Body of pancreas (tissue), 4 donors: ENCODE data around the gene KCNK10.

Experiments
- POLR2A ChIP-seq, 3 donors: fragments of 450-650 bp; IDR thresholded peaks; one replicate each; pipeline ENCODE4 v1.6.1; 2016; ENCODE audit warnings: antibody characterized with exemption in 3 of 3, mild to moderate bottlenecking in 2 of 3
- TF ChIP-seq, protein P1 (sequence below), 7 experiments: fragments of 450-650 bp in 4 of 7; fragments of 200-600 bp in 3 of 7; sonication (generic) in 3 of 7; IDR thresholded peaks; one replicate each; pipeline ENCODE4 v1.5.1; 2016 to 2019; ENCODE audit warnings: antibody characterized with exemption in 7 of 7

DNA sequence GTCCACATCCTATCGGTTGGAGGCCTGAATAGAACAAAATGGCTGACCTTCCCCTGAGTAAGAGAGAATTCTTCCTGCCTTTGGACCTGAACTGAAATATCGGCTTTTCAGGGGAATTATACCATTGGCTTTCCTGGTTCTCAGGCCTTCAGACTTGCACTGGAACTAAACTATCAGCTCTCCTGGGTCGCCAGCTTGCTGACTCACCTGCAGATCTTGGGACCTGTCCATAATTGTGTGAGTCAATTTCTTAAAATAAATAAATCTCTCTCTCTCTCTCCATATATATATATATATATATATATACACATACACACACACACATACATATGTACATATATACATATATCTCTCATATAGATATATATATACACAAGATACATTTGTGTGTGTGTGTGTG is 41.6 kb downstream of the KCNK10 start:
- TF ChIP-seq, protein P1, sequence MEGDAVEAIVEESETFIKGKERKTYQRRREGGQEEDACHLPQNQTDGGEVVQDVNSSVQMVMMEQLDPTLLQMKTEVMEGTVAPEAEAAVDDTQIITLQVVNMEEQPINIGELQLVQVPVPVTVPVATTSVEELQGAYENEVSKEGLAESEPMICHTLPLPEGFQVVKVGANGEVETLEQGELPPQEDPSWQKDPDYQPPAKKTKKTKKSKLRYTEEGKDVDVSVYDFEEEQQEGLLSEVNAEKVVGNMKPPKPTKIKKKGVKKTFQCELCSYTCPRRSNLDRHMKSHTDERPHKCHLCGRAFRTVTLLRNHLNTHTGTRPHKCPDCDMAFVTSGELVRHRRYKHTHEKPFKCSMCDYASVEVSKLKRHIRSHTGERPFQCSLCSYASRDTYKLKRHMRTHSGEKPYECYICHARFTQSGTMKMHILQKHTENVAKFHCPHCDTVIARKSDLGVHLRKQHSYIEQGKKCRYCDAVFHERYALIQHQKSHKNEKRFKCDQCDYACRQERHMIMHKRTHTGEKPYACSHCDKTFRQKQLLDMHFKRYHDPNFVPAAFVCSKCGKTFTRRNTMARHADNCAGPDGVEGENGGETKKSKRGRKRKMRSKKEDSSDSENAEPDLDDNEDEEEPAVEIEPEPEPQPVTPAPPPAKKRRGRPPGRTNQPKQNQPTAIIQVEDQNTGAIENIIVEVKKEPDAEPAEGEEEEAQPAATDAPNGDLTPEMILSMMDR (IDR thresholded peaks at IDR 0.05): no peak
- TF ChIP-seq POLR2A (IDR thresholded peaks at IDR 0.05): no peak
